ENCODE measurements around the gene LIAS. TPM values are rescaled to one million over a fixed set of nuclear protein-coding genes. Genes with fewer than 3 reads are reported as not detected.

The LIAS gene
- total and polyA plus RNA-seq, 2 experiments from 2014 or later, result 5.6 to 5.7 TPM

GRCh38 chr4:39429476-39430334 lies 29.2 kb upstream of the LIAS start:
- no peaks in the 10 kb centered on the region for H3K9me3 ChIP-seq (ENCODE audit: low read depth)
- no peak for TF ChIP-seq EZH2 (IDR thresholded peaks at IDR 0.05; ENCODE audit: insufficient read depth, poor library complexity, severe bottlenecking)
- no peak for TF ChIP-seq EZH2phosphoT487 (IDR thresholded peaks at IDR 0.05; ENCODE audit: insufficient read depth, low read depth)
- in situ Hi-C loops (cut with MboI), result no loop called here
- no peaks in the 10 kb centered on the region for H4K20me1 ChIP-seq (ENCODE audit: insufficient read depth)
- no peak overlapping the region for H3K27ac ChIP-seq
- no peaks in the 10 kb centered on the region for H3F3A ChIP-seq (ENCODE audit: insufficient read depth)
- no peaks in the 10 kb centered on the region for H3K4me1 ChIP-seq (ENCODE audit: insufficient read depth)
- DNase-seq, result no peak
- no peak overlapping the region for H3K9ac ChIP-seq
- 43 to 46% methylated on average over 4 of the region's 4 CpGs for WGBS, 2 experiments (ENCODE audit: low coverage in 1 of 2, low lambda C conversion rate in 2 of 2, missing lambda C conversion rate in 2 of 2)
- H3K27me3 ChIP-seq (replicated peaks; ENCODE audit: insufficient read depth), result no peaks in the 10 kb centered on the region
- H3K4me3 ChIP-seq, result no peak overlapping the region
- no peaks in the 10 kb centered on the region for H3K9me2 ChIP-seq (ENCODE audit: insufficient read depth)
- H3K4me2 ChIP-seq (ENCODE audit: unreplicated experiment), result no peak overlapping the region
- 0 out of 2 replicates have a peak overlapping the region, but pooled peaks have one; percentile 14 for H2AFZ ChIP-seq
- H3K36me3 ChIP-seq (ENCODE audit: low read depth), result no peaks in the 10 kb centered on the region
- no peaks in the 10 kb centered on the region for H3K79me2 ChIP-seq (ENCODE audit: insufficient read depth)

GRCh38 chr4:39433878-39434492 lies 24.9 kb upstream of the LIAS start:
- no peaks in the 10 kb centered on the region for H3K9me3 ChIP-seq (ENCODE audit: low read depth)
- no peaks in the 10 kb centered on the region for H3K4me1 ChIP-seq (ENCODE audit: insufficient read depth)
- no peak for TF ChIP-seq EZH2phosphoT487 (IDR thresholded peaks at IDR 0.05; ENCODE audit: insufficient read depth, low read depth)
- TF ChIP-seq EZH2 (IDR thresholded peaks at IDR 0.05; ENCODE audit: insufficient read depth, poor library complexity, severe bottlenecking), result no peak
- H3K9me2 ChIP-seq (ENCODE audit: insufficient read depth), result no peaks in the 10 kb centered on the region
- no peaks in the 10 kb centered on the region for H3K36me3 ChIP-seq (ENCODE audit: low read depth)
- no peak overlapping the region for H3K9ac ChIP-seq
- H3F3A ChIP-seq (ENCODE audit: insufficient read depth), result no peaks in the 10 kb centered on the region
- DNase-seq, result no peak
- no peaks in the 10 kb centered on the region for H4K20me1 ChIP-seq (ENCODE audit: insufficient read depth)
- H2AFZ ChIP-seq, result no peak overlapping the region
- in situ Hi-C loops (cut with MboI), result no loop called here
- 84% methylated on average over 11 of the region's 11 CpGs for WGBS, 2 experiments (ENCODE audit: low coverage in 1 of 2, low lambda C conversion rate in 2 of 2, missing lambda C conversion rate in 2 of 2)
- H3K4me2 ChIP-seq (ENCODE audit: unreplicated experiment), result no peak overlapping the region
- H3K4me3 ChIP-seq, result no peak overlapping the region
- H3K27ac ChIP-seq, result no peak overlapping the region
- H3K27me3 ChIP-seq (replicated peaks; ENCODE audit: insufficient read depth), result peaks cover 12% of the 10 kb centered on the region; the same call in 1 of the 2 replicates
- H3K79me2 ChIP-seq (ENCODE audit: insufficient read depth), result no peaks in the 10 kb centered on the region

- Histone ChIP-seq H2AFZ (no peak overlapping the region), H3K4me3 (no peak overlapping the region), H4K20me1 (ENCODE audit: insufficient read depth) (no peaks in the 10 kb centered on the region), H3K27ac (no peak overlapping the region), H3K79me2 (ENCODE audit: insufficient read depth) (no peaks in the 10 kb centered on the region), H3K9me3 (ENCODE audit: low read depth) (no peaks in the 10 kb centered on the region), H3K4me1 (ENCODE audit: insufficient read depth) (no peaks in the 10 kb centered on the region), H3K9me2 (ENCODE audit: insufficient read depth) (no peaks in the 10 kb centered on the region), H3K4me2 (ENCODE audit: unreplicated experiment) (no peak overlapping the region), H3F3A (ENCODE audit: insufficient read depth) (no peaks in the 10 kb centered on the region), H3K27me3 (replicated peaks; ENCODE audit: insufficient read depth) (peaks cover 12% of the 10 kb centered on the region; the same call in 1 of the 2 replicates), H3K9ac (no peak overlapping the region), H3K36me3 (ENCODE audit: low read depth) (no peaks in the 10 kb centered on the region)
- TF ChIP-seq EZH2 (IDR thresholded peaks at IDR 0.05; ENCODE audit: insufficient read depth, poor library complexity, severe bottlenecking), result no peak
- no peak for DNase-seq
- WGBS, 2 experiments (ENCODE audit: low coverage in 1 of 2, low lambda C conversion rate in 2 of 2, missing lambda C conversion rate in 2 of 2), result 42 to 50% methylated on average over 7 of the region's 7 CpGs
- in situ Hi-C loops (cut with MboI), result no loop called here
These were observed 22.9 kb upstream of the LIAS start for GRCh38 chr4:39435659-39436563.

- no peak overlapping the region for H3K27ac ChIP-seq
- no peaks in the 10 kb centered on the region for H3K9me2 ChIP-seq (ENCODE audit: insufficient read depth)
- no peak overlapping the region for H3K4me2 ChIP-seq (ENCODE audit: unreplicated experiment)
- no peak overlapping the region for H3K4me3 ChIP-seq
- no peaks in the 10 kb centered on the region for H3K9me3 ChIP-seq (ENCODE audit: low read depth)
- H3K36me3 ChIP-seq (ENCODE audit: low read depth), result no peaks in the 10 kb centered on the region
- 60 to 68% methylated on average over 2 of the region's 2 CpGs for WGBS, 2 experiments (ENCODE audit: low coverage in 1 of 2, low lambda C conversion rate in 2 of 2, missing lambda C conversion rate in 2 of 2)
- DNase-seq, result no peak
- H2AFZ ChIP-seq, result no peak overlapping the region
- H3K27me3 ChIP-seq (replicated peaks; ENCODE audit: insufficient read depth), result peaks cover 12% of the 10 kb centered on the region; the same call in 1 of the 2 replicates
- no peak overlapping the region for H3K9ac ChIP-seq
- peaks cover 13% of the 10 kb centered on the region; the same call in 1 of the 2 replicates for H3F3A ChIP-seq (ENCODE audit: insufficient read depth)
- no peak for TF ChIP-seq EZH2 (IDR thresholded peaks at IDR 0.05; ENCODE audit: insufficient read depth, poor library complexity, severe bottlenecking)
- TF ChIP-seq EZH2phosphoT487 (IDR thresholded peaks at IDR 0.05; ENCODE audit: insufficient read depth, low read depth), result no peak
- in situ Hi-C loops (cut with MboI), result no loop called here
- no peaks in the 10 kb centered on the region for H3K4me1 ChIP-seq (ENCODE audit: insufficient read depth)
- no peaks in the 10 kb centered on the region for H3K79me2 ChIP-seq (ENCODE audit: insufficient read depth)
- no peaks in the 10 kb centered on the region for H4K20me1 ChIP-seq (ENCODE audit: insufficient read depth)
These were observed 17.3 kb upstream of the LIAS start for GRCh38 chr4:39441593-39441992.

All from GM23248 (cell line).